ENCODE results near the gene PDXK.

Gene PDXK

GRCh38 chr21:43808367-43808766 is 89.4 kb downstream of the PDXK start:
- DNase-seq, result no peak

GRCh38 chr21:43808832-43809251 is 89.9 kb downstream of the PDXK start:
- DNase-seq, result no peak

GRCh38 chr21:43809346-43809799 is 90.4 kb downstream of the PDXK start:
- no peak for DNase-seq

DNA sequence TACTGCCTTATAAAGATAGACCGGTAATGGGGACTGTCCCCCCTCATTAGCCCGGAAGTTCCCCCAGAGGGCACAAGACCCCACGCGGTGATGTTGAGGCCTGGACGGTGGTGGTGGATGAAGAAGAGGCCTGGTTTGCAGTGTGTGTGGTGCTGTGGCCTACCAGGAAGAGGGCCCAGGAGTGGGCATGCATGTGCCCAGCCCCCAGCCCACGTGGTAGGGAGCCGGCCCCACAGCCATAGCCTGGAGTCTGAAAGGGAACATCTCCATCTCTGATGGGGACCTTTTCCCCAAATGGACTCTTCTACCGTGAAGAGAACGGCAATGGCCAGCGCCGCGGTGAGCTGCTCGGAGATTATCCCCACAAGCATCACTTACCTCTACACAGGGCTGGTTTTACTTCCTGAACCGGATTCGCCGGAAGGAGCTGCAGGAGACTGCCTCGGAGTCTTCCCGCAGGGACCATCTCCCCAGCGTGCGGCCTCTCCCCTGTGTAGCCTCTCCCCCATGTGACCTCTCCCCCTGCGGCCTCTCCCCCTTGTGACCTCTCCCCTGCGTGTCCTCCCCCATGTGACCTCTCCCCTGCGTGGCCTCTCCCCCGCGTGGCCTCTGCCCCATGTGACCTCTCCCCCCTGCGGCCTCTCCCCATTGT is 91.0 kb downstream of the PDXK start:
- no peak for DNase-seq

DNA sequence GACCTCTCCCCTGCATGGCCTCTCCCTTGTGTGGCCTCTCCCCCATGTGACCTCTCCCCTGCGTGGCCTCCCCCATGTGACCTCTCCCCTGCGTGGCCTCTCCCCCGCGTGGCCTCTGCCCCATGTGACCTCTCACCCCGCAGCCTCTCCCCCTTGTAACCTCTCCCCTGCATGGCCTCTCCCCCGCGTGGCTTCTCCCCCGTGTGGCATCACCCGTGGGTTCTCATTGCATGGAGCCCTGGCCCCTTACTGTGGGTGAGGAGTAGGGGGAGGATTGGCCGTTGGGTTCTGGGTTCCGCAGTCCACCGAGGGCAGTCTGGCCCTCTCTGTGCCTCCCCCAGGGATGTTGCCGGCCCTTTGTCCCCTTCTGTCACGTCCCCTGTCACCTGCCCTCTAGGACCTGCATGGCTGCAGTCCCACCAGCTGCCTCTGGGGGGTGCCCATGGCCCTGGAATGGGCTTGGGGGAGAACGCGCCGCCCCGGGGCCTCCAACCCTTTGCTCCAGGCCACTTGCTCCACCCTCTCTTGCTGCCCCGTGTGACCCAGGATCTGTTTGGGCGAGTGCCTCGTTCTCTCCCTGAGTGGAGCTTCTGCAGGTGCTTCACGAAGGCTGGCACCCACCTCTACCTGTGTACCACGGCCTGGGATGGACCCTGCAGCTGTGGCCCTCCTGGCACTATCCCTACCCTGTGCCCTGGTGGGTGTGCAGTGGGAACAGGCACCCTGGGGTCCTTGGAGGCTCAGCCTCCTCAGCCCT is 91.8 kb downstream of the PDXK start:
- DNase-seq, result peak; percentile 90

GRCh38 chr21:43811262-43812105 is 92.6 kb downstream of the PDXK start:
- DNase-seq, result no peak

Data from activated gamma-delta T cell treated with Interleukin-2 at 50 U/mL for 16 hours (primary cell).